Stimulated activated CD4-positive, alpha-beta T cell treated with anti-CD3 and anti-CD28 coated beads, Interleukin-4, amount 100 ng/mL, for 4 hours (primary cell): Measurements from ENCODE around the gene MEI1.

Experiments used
- DNase-seq, 2 experiments: peaks; one replicate each; pipeline ENCODE4 v3.0.0-alpha.2; 2020

Gene MEI1

GRCh38 chr22:41752011-41752970 is 53.0 kb downstream of the MEI1 start:
- DNase-seq: no peak

DNA sequence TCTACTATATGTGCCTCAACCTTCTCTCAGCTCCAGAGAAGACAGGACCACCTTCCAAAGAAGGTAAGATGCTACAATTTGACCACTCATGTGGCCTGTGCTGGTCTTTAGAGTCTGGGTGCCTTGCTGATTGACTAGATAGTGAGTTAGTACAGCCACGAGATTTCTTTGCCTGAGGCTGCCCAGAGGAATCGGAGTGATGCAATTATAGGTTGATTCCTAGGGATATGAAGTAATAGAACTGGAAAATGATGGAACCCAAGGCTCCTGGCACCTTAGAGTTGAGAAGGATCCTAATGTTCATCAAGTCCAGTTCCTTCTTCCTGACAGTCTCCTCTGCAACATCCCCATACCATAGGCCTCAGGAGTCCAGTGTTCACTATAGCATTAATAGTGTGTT is 54.7 kb downstream of the MEI1 start:
- no peak for DNase-seq

DNA sequence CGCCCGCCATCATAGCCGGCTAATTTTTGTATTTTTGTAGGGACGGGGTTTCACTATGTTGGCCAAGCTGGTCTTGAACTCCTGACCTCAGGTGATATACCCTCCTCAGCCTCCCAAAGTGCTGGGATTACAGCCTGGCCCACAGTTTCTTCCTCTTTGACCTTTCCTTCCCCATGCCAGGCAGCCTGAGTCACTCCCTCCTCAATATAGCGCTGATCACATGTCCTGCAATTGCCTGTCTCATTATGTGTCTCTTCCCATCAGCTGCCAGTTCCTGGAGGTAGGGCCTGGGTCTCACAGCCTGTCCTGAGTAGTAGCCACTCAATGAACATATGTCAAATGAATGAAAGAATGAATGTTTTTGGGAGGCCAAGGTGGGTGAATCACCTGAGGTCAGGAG is 58.2 kb downstream of the MEI1 start:
- no peak for DNase-seq

DNA sequence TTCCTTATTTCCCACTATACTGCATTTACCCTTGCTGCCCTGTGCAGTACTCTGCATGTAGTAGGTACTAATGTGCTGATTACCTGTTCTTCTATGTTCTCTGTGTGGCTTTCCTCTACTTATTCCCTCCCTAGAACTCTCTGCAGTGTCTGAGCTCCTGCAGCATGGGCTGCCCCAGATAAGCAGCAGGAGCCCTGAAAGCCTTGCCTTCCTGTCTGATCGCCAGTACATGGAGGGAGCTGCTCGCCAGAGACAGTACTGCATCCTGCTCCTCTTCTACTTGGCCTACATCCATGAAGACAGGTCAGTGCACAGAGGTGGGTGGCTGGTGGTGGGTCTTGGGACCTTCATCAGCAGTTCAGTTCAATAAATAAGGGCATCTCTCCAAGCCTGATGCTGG is 58.9 kb downstream of the MEI1 start:
- DNase-seq: no peak

- no peak for DNase-seq
These were observed 63.9 kb downstream of the MEI1 start for GRCh38 chr22:41762980-41763779.

- DNase-seq: no peak
These were observed 67.2 kb downstream of the MEI1 start for GRCh38 chr22:41766476-41766875.

DNA sequence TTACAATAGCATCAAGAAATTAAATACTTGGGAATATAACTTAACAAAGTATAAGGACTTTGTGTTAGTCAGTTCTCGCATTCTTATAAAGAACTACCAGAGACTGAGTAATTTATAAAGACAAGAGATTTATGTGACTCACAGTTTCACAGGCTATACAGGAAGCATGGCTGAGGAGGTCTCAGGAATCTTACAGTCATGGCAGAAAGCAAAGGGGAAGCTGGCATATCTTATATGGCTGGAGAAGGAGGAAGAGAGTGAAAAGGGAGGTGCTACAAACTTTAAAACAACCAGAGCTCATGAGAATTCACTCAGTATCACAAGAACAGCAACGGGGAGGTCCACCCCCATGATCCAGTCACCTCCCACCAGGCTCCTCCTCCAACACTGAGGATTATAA is 69.1 kb downstream of the MEI1 start:
- DNase-seq: no peak

GRCh38 chr22:41770715-41771468 is 71.6 kb downstream of the MEI1 start:
- no peak for DNase-seq

DNA sequence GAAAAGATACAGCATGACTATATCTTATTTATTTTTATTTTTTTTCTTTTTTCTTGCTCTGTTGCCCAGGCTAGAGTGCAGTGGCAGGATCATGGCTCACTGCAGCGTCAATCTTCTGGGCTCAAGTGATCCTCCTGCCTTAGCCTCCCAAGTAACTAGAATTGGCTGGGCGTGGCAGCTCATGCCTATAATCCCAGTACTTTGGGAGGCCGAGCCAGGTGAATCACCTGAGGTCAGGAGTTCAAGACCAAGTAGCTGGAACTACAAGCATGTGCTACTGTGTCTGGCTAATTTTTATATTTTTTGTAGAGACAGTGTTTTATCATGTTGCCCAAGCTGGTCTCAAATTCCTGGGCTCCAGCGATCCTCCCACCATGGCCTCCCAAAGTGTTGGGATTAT is 72.9 kb downstream of the MEI1 start:
- DNase-seq: no peak

DNA sequence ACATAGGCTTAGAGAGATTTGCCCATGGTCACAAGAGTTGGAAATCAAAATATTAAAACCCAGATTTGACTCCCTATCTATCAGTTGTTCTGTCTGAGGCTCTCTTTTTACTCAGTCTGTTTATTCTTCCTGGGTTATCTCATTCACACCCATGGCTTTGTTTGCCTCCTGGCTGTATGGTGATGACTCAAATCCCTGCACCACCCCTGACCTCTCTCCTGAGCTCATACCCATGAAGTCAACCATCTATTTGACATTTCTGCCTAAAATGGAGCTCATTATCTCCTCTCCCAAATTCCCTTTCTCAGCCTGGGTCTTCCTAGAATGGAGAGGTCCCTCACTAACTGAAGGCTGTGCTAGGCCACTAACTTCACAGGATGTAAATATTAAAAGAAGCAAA is 73.3 kb downstream of the MEI1 start:
- DNase-seq: no peak

DNA sequence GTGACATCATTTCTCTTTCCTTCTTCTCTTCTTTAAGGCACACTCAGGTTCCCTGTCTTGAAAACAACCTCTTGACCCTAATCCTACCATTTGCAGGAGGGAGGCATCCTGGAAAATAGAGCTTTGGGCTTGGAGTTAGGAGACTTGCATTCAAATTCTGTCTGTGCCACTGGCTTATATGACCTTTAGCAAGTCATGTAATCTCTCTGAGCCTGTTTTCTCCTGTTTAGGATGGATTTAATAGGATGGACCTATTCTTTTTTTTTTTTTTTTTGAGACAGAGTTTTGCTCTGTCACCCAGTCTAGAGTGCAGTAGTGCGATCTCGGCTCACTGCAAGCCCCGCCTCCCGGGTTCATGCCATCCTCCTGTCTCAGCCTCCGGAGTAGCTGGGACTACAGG is 76.0 kb downstream of the MEI1 start:
- no peak for DNase-seq

GRCh38 chr22:41775976-41776375 is 76.7 kb downstream of the MEI1 start:
- no peak for DNase-seq

- DNase-seq: no peak
These were observed 77.1 kb downstream of the MEI1 start for GRCh38 chr22:41776381-41776780.

GRCh38 chr22:41777749-41778425 is 78.6 kb downstream of the MEI1 start:
- DNase-seq: no peak

GRCh38 chr22:41779929-41780505 is 80.7 kb downstream of the MEI1 start:
- no peak for DNase-seq

- DNase-seq: peak; percentile 66 to 83
These were observed 81.6 kb downstream of the MEI1 start for GRCh38 chr22:41780746-41781505.

- DNase-seq: no peak
These were observed 82.2 kb downstream of the MEI1 start for GRCh38 chr22:41781507-41781906.

GRCh38 chr22:41782316-41782715 is 83.0 kb downstream of the MEI1 start:
- DNase-seq: no peak

DNA sequence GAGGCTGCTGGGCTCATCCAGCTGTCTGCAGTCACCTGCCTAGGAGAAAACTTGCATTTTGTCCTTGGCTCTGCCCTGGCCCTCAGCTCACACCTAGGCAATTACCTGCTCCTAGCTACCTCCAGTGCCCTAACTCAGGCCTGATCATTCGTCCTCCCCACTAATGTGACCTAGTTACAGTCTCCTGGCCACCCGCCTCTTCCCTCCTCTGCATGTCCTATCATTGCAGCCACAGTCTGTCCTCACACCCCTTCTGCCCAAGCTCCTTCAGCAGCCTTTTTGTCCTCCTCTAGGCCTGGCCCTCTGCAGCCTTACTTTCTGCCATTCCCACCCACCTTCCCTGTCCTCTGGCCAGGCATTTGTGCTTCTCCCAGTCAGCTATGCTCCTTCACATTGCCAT is 83.4 kb downstream of the MEI1 start:
- DNase-seq: no peak

- no peak for DNase-seq
These were observed 88.0 kb downstream of the MEI1 start for GRCh38 chr22:41787331-41787730.

GRCh38 chr22:41793871-41794270 is 94.6 kb downstream of the MEI1 start:
- no peak for DNase-seq

- DNase-seq: no peak
These were observed 99.4 kb downstream of the MEI1 start for GRCh38 chr22:41798736-41799135.
